HG02943 (cell line): ENCODE results near the gene SCN7A.
"Not testable (repeated sequence)": the region's sequence is repeated elsewhere in the genome, so short reads cannot be mapped to it uniquely, and the experiment has no call there.

ENCODE experiments used
- ATAC-seq: cut with Tn5 transposase; IDR thresholded peaks from one replicate; pipeline ENCODE4 v1.9.1; 2021; ENCODE audit warnings: mild to moderate bottlenecking, low read depth, moderate library complexity; ENCODE audit not compliant: unreplicated experiment

SCN7A gene

DNA sequence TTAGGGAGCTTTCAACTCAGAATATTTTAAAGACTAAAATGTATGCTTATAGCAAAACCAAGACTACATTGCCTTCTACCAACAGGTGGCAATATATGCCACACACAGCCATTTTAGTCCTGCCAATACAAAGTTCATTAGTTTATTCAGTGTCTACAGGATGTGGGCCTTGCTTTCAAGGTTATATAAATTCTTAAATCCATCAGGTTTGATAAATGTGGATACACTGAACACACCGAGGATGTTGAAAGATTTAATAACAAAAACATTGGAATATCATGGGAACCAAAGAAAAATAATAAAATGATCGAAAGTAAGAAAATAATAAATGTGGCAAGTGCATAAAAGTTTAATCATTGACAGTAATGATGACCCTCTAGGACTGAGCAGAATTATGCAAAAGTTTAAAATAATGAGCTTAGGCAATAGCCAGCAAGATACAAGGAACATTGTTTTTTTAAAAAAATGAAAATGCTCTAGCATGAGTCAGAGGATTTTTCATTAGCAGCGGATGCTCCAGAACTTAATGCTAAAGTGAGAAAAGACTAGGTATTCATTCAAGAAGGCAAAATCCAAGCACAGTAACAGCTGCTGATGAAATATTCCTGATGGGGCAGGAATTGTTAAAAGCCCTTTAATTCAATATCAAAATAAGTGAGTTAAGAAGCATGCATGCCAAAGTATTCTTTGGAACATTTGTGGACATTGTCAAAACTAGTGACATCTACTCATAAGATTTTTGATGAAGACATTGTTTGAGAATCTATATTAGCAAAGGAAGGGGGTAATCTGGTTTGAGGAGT, 132.5 kb downstream of the SCN7A start:
- peak; percentile 63 for ATAC-seq

DNA sequence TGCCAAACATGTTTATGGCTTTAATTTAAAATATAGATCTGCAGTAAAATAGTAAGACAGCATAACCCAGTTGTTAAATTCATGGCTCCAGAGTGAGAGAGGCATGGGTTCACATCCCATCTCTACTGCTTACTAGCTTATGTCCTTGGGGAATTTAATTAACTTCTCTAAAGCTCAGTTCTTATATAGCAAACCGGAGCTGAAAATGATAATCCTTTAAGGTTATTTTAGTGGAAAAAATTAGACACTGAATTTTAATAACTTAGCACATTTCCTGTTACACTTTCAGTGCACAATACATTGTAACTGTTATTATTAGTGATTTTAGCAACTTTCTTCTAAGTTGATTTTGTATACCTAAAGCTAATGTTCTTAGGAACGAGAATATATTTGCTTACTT, 133.1 kb downstream of the SCN7A start:
- no peak for ATAC-seq

DNA sequence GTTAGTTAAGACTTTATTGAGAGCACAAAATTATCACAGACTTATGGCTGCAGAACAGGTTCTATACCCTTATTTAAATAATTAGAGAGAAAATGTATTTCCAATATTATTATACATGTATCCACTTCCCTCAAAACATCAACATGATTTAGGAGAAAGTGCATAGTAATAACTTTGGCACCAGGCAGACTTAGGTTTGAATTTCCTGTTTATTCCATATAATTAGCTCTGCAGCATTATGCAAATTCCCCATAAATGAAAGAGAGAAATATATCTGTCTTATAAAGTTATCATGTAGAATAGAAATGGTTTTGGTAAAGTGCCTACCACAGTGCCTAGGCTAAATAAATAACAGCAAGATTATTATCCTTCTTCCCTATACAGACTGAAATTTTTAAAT, 133.6 kb downstream of the SCN7A start:
- no peak for ATAC-seq

DNA sequence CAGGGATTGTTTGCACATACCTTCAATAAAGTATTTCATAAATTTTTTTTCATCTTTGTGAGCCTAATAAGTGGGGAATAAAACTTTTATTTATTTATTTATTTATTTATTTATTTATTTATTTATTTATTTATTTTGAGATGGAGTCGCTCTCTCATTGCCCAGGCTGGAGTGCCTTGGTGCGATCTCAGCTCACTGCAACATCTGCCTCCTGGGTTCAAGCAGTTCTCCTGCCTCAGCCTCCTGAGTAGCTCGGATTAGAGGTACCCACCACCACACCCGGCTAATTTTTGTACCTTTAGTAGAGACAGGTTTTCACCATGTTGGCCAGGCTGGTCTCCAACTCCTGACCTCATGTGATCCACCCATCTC, 136.1 kb downstream of the SCN7A start:
- not testable (repeated sequence) for ATAC-seq

DNA sequence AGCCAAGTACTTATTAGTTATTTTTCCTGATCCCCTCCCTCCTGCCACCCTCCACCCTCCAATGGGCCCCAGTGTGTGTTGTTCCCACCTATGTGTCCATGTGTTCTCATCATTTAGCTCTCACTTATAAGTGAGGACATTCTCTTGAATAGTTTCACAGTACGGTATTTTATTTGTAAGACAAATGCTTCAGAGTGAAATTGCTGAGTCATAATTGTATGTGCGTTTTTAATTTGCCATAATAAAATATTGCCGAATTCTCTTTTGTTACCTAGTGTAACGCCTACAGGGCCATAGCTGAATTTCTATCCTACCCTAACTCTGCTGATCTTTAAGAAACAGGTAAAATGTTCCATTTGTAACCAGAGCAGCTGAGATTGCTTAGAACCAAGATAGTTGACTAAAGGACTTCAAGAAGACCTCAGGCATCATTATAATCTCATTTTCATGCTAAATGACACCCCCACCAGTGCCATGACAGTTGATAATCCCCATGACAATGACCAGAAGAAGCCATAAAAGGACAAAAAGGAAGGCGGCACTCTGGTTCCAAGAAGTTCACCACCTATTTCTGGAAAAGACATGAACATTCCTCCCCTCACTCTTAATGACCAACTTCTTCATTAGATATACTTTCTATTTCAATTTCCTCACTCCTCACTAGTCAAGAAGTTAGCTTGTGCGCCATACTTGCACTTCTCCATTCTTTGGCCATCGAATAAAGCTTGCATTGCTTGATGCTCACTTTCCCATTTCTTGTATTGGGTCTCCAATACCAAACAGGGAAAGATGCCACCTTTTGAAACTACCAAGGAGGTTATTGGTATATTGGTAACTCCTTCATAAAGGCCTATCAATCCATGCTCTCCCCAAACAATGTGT, 136.7 kb downstream of the SCN7A start:
- ATAC-seq = no peak
